HUES64 (cell line): ENCODE data around the gene FOXO1.

Source experiments
- H3K27ac ChIP-seq: 2 replicates; pipeline ENCODE4 v1.7.0; 2013; ENCODE audit warnings: low read depth, low read length, inconsistent platforms
- H3K27me3 ChIP-seq: 2 replicates; pipeline ENCODE4 v1.6.1; 2013; ENCODE audit warnings: mild to moderate bottlenecking, low read length; ENCODE audit not compliant: insufficient read depth
- H3K36me3 ChIP-seq: 2 replicates; pipeline ENCODE4 v1.6.1; 2013; ENCODE audit warnings: mild to moderate bottlenecking, low read length; ENCODE audit not compliant: insufficient read depth
- H3K4me1 ChIP-seq: 2 replicates; pipeline ENCODE4 v1.6.1; 2013; ENCODE audit warnings: mild to moderate bottlenecking, low read length, moderate library complexity; ENCODE audit not compliant: insufficient read depth
- H3K4me3 ChIP-seq: 2 replicates; pipeline ENCODE4 v1.5.1; 2013; ENCODE audit warnings: mild to moderate bottlenecking, low read length, moderate library complexity
- H3K9ac ChIP-seq: 2 replicates; pipeline ENCODE4 v1.6.1; 2013; ENCODE audit warnings: mild to moderate bottlenecking, low read depth, low read length
- H3K9me3 ChIP-seq: 2 replicates; pipeline ENCODE4 v1.6.1; 2013; ENCODE audit warnings: low read depth, low read length; ENCODE audit not compliant: insufficient read depth
- WGBS: fragments of 150-250, 120-280 bp; methylation state at CpG from one replicate; pipeline ENCODE4 v1.1.7; 2013; ENCODE audit warnings: missing lambda C conversion rate; 5-methylcytosine and 5-hydroxymethylcytosine counted together

FOXO1 gene

GRCh38 chr13:40539576-40540327, 126.7 kb downstream of the FOXO1 start:
- H3K27ac ChIP-seq: peak overlapping the region; percentile 65
- no peak overlapping the region for H3K4me3 ChIP-seq
- H3K36me3 ChIP-seq: no peaks in the 10 kb centered on the region
- peaks cover 24% of the 10 kb centered on the region for H3K4me1 ChIP-seq
- 0 out of 2 replicates have a peak overlapping the region, but pooled peaks have one; percentile 0 for H3K9ac ChIP-seq
- 78% methylated on average over 9 of the region's 9 CpGs for WGBS
- no peaks in the 10 kb centered on the region for H3K27me3 ChIP-seq
- H3K9me3 ChIP-seq: no peaks in the 10 kb centered on the region

- Histone ChIP-seq H3K9ac (no peak overlapping the region), H3K36me3 (no peaks in the 10 kb centered on the region), H3K27ac (peak overlapping the region; percentile 53; the same call in 1 of the 2 replicates), H3K4me1 (peaks cover 24% of the 10 kb centered on the region), H3K27me3 (no peaks in the 10 kb centered on the region), H3K4me3 (no peak overlapping the region), H3K9me3 (no peaks in the 10 kb centered on the region)
- WGBS: 90% methylated on average over 13 of the region's 13 CpGs
Observed at GRCh38 chr13:40537146-40537895, 129.1 kb downstream of the FOXO1 start.

GRCh38 chr13:40536443-40537113, 129.9 kb downstream of the FOXO1 start:
- H3K27ac ChIP-seq: peak overlapping the region; percentile 53; the same call in 1 of the 2 replicates
- no peaks in the 10 kb centered on the region for H3K9me3 ChIP-seq
- H3K4me1 ChIP-seq: peaks cover 24% of the 10 kb centered on the region
- H3K36me3 ChIP-seq: no peaks in the 10 kb centered on the region
- no peak overlapping the region for H3K9ac ChIP-seq
- H3K4me3 ChIP-seq: no peak overlapping the region
- 78% methylated on average over 9 of the region's 9 CpGs for WGBS
- no peaks in the 10 kb centered on the region for H3K27me3 ChIP-seq

- 96% methylated on average over 27 of the region's 27 CpGs for WGBS
- no peak overlapping the region for H3K4me3 ChIP-seq
- peaks cover 19% of the 10 kb centered on the region for H3K4me1 ChIP-seq
- H3K9ac ChIP-seq: no peak overlapping the region
- H3K27me3 ChIP-seq: no peaks in the 10 kb centered on the region
- no peaks in the 10 kb centered on the region for H3K36me3 ChIP-seq
- H3K27ac ChIP-seq: no peak overlapping the region
- no peaks in the 10 kb centered on the region for H3K9me3 ChIP-seq
Observed at GRCh38 chr13:40535345-40535836, 131.1 kb downstream of the FOXO1 start.

- H3K4me3 ChIP-seq: no peak overlapping the region
- no peaks in the 10 kb centered on the region for H3K27me3 ChIP-seq
- no peaks in the 10 kb centered on the region for H3K9me3 ChIP-seq
- 97% methylated on average over 4 of the region's 4 CpGs for WGBS
- H3K36me3 ChIP-seq: no peaks in the 10 kb centered on the region
- H3K9ac ChIP-seq: no peak overlapping the region
- H3K27ac ChIP-seq: no peak overlapping the region
- H3K4me1 ChIP-seq: peaks cover 10% of the 10 kb centered on the region; the same call in 1 of the 2 replicates
Observed at GRCh38 chr13:40534456-40534855, 132.0 kb downstream of the FOXO1 start.

GRCh38 chr13:40533072-40533471, 133.4 kb downstream of the FOXO1 start:
- H3K27me3 ChIP-seq: no peaks in the 10 kb centered on the region
- H3K9ac ChIP-seq: no peak overlapping the region
- 95% methylated on average over 8 of the region's 8 CpGs for WGBS
- no peak overlapping the region for H3K27ac ChIP-seq
- peaks cover 9% of the 10 kb centered on the region; the same call in 1 of the 2 replicates for H3K4me1 ChIP-seq
- no peak overlapping the region for H3K4me3 ChIP-seq
- H3K36me3 ChIP-seq: no peaks in the 10 kb centered on the region
- H3K9me3 ChIP-seq: no peaks in the 10 kb centered on the region; the same call in 1 of the 2 replicates

GRCh38 chr13:40530961-40531360, 135.5 kb downstream of the FOXO1 start:
- H3K27me3 ChIP-seq: no peaks in the 10 kb centered on the region
- H3K4me3 ChIP-seq: no peak overlapping the region
- no peaks in the 10 kb centered on the region for H3K4me1 ChIP-seq
- WGBS: 100% methylated on average over 1 of the region's 1 CpG
- no peaks in the 10 kb centered on the region; the same call in 1 of the 2 replicates for H3K9me3 ChIP-seq
- H3K36me3 ChIP-seq: no peaks in the 10 kb centered on the region
- H3K27ac ChIP-seq: no peak overlapping the region
- no peak overlapping the region for H3K9ac ChIP-seq

GRCh38 chr13:40528881-40529280, 137.6 kb downstream of the FOXO1 start:
- 94% methylated on average over 6 of the region's 6 CpGs for WGBS

GRCh38 chr13:40527914-40528313, 138.5 kb downstream of the FOXO1 start:
- H3K36me3 ChIP-seq: no peaks in the 10 kb centered on the region

More at GRCh38 chr13:40528881-40529280, 137.6 kb downstream of the FOXO1 start:
- no peak overlapping the region for H3K4me3 ChIP-seq
- H3K9me3 ChIP-seq: no peaks in the 10 kb centered on the region; the same call in 1 of the 2 replicates
- H3K9ac ChIP-seq: no peak overlapping the region
- no peaks in the 10 kb centered on the region for H3K36me3 ChIP-seq
- no peaks in the 10 kb centered on the region for H3K4me1 ChIP-seq
- H3K27ac ChIP-seq: no peak overlapping the region
- no peaks in the 10 kb centered on the region for H3K27me3 ChIP-seq

GRCh38 chr13:40522282-40522681, 144.2 kb downstream of the FOXO1 start:
- H3K9me3 ChIP-seq: no peaks in the 10 kb centered on the region
- no peak overlapping the region for H3K27ac ChIP-seq
- no peak overlapping the region for H3K9ac ChIP-seq
- H3K4me1 ChIP-seq: 0 out of 2 replicates have a peak, but pooled peaks cover 8% of the 10 kb centered on the region
- no peak overlapping the region for H3K4me3 ChIP-seq
- H3K36me3 ChIP-seq: no peaks in the 10 kb centered on the region
- H3K27me3 ChIP-seq: no peaks in the 10 kb centered on the region
- WGBS: 100% methylated on average over 1 of the region's 1 CpG

More at GRCh38 chr13:40527914-40528313, 138.5 kb downstream of the FOXO1 start:
- no peak overlapping the region for H3K4me3 ChIP-seq
- H3K9me3 ChIP-seq: no peaks in the 10 kb centered on the region; the same call in 1 of the 2 replicates
- H3K27me3 ChIP-seq: no peaks in the 10 kb centered on the region
- no CpG with 5 or more reads among the region's 1 CpG for WGBS
- no peak overlapping the region for H3K9ac ChIP-seq
- no peaks in the 10 kb centered on the region for H3K4me1 ChIP-seq
- H3K27ac ChIP-seq: no peak overlapping the region
